ENCODE results near the gene MAP3K21.

The MAP3K21 gene

GRCh38 chr1:233355841-233356704 lies 28.5 kb downstream of the MAP3K21 start:
- Histone ChIP-seq H3K4me3 (no peak overlapping the region), H3K27ac (no peak overlapping the region)

DNA sequence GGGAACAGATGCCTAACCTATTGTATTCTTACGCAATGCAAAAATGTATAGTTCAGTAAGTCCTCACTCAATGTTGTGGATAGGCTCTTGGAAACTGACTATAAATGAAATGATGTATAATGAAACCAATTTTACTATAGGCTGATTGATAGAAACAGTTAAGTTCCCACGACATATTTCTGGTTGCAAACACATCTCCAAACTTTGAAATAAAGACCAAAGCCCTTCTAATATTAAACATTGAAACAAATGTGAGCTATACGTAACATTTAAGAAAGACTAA lies 29.1 kb downstream of the MAP3K21 start:
- H3K4me3 ChIP-seq, result no peak overlapping the region
- H3K27ac ChIP-seq, result no peak overlapping the region

DNA sequence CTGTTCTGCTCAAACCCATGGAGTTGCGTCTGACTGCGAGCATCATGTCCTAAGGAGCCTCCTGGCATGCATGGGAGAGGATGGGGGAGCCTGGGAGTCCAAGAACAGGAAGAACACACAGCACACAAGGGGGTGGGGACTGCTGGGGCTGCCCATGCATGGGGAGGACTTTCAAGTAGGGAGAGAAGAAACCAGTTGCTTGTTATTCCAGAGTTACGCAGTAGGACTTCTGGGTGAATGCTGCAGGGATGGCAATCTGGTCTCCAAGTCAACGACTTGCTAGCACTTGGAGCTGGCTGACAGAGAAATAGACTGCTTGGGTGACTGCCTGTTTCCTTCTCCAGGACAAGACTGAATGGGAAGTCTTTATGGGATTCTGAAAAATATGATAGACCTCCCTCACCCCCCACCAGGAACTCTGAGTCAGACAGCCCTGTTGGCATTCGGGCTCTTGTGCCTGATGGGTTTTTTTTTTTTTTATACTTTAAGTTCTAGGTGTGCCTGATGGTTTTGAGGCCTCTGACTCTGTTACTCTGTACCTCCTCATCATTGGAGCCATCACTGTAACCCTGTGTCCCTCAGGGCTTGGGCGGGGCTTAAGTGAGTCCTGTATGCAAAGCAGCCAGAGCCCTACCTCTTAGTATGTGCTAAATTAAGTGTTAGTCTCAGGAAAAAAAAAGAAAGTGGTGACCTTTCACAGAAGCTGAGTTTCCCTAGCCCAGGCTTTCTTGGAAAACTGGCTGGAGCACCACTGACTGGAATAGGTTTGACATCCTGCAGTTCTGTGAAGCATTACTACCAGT lies 30.3 kb downstream of the MAP3K21 start:
- Histone ChIP-seq H3K27ac (no peak overlapping the region), H3K4me3 (no peak overlapping the region)

GRCh38 chr1:233359431-233359830 lies 31.9 kb downstream of the MAP3K21 start:
- no peak overlapping the region for H3K4me3 ChIP-seq
- H3K27ac ChIP-seq, result no peak overlapping the region

- no peak overlapping the region for H3K27ac ChIP-seq
- no peak overlapping the region for H3K4me3 ChIP-seq
Measured at GRCh38 chr1:233359905-233360304, 32.4 kb downstream of the MAP3K21 start.

DNA sequence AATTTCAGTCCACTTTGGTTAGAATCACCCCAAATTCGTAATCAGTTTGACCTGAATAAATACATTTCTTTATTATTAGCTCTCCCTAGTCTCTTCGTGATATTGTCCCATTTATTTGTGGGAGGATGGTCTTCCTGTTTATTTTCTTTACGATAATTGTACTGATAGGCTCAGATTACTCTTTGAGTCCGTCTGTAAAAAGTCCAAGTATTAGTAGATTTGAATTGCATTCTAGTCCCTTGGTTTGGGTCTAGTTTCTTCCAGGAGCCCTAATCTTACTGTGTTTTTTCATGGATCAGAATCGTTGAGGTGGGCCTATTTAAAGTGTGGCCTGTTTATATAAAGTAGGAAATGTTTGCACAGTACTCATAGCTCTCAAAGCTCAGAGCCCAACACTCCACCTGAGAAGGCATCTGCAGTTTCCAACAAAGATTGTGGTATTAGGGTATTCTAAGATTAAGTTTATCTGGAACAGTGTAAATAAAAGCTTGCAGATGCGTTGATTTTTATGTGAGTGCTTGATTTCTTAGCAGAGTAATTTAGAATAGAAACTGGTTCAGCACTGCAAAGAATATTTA lies 33.1 kb downstream of the MAP3K21 start:
- H3K4me3 ChIP-seq, result no peak overlapping the region
- H3K27ac ChIP-seq, result no peak overlapping the region

- no peak overlapping the region for H3K27ac ChIP-seq
- no peak overlapping the region for H3K4me3 ChIP-seq
Measured at GRCh38 chr1:233361876-233362275, 34.4 kb downstream of the MAP3K21 start.

DNA sequence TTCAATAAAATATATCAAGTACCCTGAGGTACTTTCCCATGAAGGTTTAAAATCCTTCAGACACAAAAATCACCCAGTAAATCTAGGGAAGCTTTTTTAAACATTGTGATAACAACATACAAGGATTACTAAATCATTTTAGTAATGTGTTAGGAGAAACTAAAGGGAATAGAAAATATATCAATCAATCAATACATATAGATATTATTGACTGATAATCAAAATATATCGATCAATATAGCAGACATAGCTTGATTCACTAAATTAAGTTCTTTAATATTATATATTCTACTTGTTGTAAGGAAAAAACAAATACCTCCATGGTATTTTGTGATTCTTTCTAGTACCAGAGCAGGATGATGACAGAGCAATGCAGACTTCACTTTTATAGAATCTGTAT lies 35.2 kb downstream of the MAP3K21 start:
- Histone ChIP-seq H3K4me3 (no peak overlapping the region), H3K27ac (no peak overlapping the region)

- Histone ChIP-seq H3K27ac (no peak overlapping the region), H3K4me3 (no peak overlapping the region)
Measured at GRCh38 chr1:233364026-233364425, 36.5 kb downstream of the MAP3K21 start.

GRCh38 chr1:233364695-233365539 lies 37.4 kb downstream of the MAP3K21 start:
- H3K27ac ChIP-seq, result no peak overlapping the region

GRCh38 chr1:233366575-233366974 lies 39.1 kb downstream of the MAP3K21 start:
- H3K4me3 ChIP-seq, result no peak overlapping the region
- no peak overlapping the region for H3K27ac ChIP-seq

More at GRCh38 chr1:233364695-233365539, 37.4 kb downstream of the MAP3K21 start:
- no peak overlapping the region for H3K4me3 ChIP-seq

GRCh38 chr1:233367057-233367803 lies 39.7 kb downstream of the MAP3K21 start:
- H3K4me3 ChIP-seq, result no peak overlapping the region
- no peak overlapping the region for H3K27ac ChIP-seq

GRCh38 chr1:233368106-233368788 lies 40.7 kb downstream of the MAP3K21 start:
- no peak overlapping the region for H3K27ac ChIP-seq
- H3K4me3 ChIP-seq, result no peak overlapping the region

- H3K27ac ChIP-seq, result no peak overlapping the region
- H3K4me3 ChIP-seq, result no peak overlapping the region
Measured at GRCh38 chr1:233368789-233369130, 41.2 kb downstream of the MAP3K21 start.

DNA sequence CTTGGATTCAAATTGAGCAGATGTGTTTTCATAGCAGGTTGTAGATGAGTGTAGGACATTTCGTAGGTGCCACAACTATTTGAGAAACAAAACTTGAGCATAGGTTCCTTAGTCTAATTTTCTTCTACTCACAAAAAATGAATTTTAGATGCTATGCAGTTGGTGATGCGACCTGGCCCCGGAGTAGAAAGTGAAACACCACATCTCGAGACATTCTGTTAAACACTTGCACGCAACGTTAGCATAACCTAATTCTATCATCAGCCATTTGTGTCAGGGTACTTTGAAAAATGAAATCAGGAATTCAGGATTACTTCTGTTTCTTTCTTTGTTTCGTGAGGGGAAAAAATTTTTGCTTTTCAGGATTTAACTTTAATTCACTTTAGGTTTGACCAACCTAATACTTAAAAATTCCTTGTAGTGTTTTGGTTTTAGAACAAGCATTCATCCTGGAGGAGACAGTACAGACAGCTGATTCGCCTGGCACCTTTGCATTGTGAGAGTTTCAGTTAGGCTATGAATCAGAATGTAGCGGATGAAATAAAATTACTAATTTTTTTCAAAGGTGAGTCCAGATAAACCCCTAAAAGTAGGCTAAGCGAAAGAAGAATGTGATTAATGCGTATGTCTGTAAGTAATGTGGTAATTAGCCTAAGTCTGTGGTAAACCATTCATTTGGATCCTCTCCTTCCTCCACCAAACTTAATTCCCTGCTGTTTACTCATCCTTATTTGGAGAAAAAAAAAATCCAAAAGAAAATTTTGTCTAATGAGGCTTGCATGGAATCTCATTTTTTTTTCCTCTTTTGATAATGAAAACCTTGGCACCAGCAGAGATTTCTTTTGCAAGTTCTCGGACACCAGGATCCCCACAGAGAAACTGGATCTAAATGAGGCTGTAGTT lies 44.9 kb downstream of the MAP3K21 start:
- H3K4me3 ChIP-seq, result no peak overlapping the region

GRCh38 chr1:233373226-233373625 lies 45.7 kb downstream of the MAP3K21 start:
- no peak overlapping the region for H3K4me3 ChIP-seq

More for the DNA sequence above, 44.9 kb downstream of the MAP3K21 start:
- H3K27ac ChIP-seq, result no peak overlapping the region

DNA sequence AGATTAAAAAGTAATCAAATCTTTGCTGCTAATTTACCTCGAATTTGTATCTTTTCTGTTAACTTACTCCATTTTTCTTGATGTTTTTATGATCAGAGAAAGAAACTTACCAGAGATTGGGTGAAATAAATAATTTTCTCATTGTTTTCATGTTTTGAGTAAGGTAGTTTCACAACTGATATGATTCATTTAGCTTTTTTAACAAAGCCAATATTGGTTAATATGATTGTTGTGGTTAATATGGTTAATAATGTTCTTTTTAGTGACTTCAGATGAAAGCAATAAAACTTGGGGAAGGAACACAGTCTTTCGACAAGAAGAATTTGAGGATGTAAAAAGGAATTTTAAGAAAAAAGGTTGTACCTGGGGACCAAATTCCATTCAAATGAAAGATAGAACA lies 48.1 kb downstream of the MAP3K21 start:
- Histone ChIP-seq H3K4me3 (no peak overlapping the region), H3K27ac (no peak overlapping the region)

More at GRCh38 chr1:233373226-233373625, 45.7 kb downstream of the MAP3K21 start:
- H3K27ac ChIP-seq, result no peak overlapping the region

Measured in skin epidermis (tissue), 12 donors.